NOMO-1 treated with DMSO at 0.1 percent for 48 hours (cell line): ENCODE data around the gene PTPRN2.
"Not testable (repeated sequence)": the region's sequence is repeated elsewhere in the genome, so short reads cannot be mapped to it uniquely, and the experiment has no call there.

Experiments used
- DNase-seq: peaks from one replicate; lab custom pipeline; 2025; ENCODE audit not compliant: unreplicated experiment; lab: John Stamatoyannopoulos, UW

The PTPRN2 gene

GRCh38 chr7:158313931-158314330 lies 273.7 kb downstream of the PTPRN2 start:
- no peak for DNase-seq

DNA sequence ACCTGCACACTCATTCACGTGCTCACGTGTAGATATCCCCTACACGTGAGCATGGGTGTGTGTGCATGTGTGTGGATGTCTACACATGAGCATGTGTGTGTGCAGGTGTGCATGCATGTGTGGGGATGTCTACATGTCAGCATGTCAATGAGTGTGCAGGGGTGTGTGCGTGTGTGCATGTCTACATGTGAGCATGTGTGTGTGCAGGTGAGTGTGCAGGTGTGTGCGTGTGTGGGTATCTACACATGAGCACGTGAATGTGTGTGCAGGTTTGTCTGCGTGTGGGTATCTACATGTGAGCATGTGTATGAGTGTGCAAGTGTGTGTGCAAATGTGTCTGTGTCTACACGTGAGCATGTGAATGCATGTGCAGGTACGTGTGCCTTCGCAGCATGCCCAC lies 274.8 kb downstream of the PTPRN2 start:
- no peak for DNase-seq

DNA sequence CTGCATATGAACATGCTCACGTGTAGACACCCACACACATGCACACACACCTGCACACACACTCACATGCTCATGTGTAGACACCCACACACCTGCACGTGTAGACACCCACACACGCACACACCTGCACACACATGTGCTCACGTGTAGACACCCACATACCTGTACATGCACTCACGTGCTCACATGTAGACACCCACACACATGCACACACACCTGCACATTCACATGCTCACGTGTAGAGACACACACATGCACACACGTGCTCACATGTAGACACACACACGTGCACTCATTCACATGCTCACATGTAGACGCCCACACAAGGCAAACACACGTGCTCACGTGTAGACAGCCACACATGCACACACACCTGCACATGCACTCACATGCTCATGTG lies 275.8 kb downstream of the PTPRN2 start:
- DNase-seq: no peak

GRCh38 chr7:158310924-158311666 lies 276.5 kb downstream of the PTPRN2 start:
- no peak for DNase-seq

- no peak for DNase-seq
Observed at GRCh38 chr7:158309868-158310763, 277.5 kb downstream of the PTPRN2 start.

- no peak for DNase-seq
Observed at GRCh38 chr7:158308001-158308400, 279.6 kb downstream of the PTPRN2 start.

DNA sequence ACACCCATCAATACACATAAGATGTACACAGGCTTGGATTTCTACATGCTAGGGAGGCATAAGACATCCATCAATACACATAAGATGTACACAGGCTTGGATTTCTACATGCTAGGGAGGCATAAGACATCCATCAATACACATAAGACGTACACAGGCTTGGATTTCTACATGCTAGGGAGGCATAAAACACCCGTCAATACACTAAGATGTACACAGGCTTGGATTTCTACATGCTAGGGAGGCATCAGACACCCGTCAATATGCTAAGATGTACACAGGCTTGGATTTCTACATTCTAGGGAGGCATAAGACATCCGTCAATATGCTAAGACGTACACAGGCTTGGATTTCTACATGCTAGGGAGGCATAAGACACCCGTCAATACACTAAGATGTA lies 283.6 kb downstream of the PTPRN2 start:
- not testable (repeated sequence) for DNase-seq

GRCh38 chr7:158303121-158303520 lies 284.5 kb downstream of the PTPRN2 start:
- DNase-seq: no peak

DNA sequence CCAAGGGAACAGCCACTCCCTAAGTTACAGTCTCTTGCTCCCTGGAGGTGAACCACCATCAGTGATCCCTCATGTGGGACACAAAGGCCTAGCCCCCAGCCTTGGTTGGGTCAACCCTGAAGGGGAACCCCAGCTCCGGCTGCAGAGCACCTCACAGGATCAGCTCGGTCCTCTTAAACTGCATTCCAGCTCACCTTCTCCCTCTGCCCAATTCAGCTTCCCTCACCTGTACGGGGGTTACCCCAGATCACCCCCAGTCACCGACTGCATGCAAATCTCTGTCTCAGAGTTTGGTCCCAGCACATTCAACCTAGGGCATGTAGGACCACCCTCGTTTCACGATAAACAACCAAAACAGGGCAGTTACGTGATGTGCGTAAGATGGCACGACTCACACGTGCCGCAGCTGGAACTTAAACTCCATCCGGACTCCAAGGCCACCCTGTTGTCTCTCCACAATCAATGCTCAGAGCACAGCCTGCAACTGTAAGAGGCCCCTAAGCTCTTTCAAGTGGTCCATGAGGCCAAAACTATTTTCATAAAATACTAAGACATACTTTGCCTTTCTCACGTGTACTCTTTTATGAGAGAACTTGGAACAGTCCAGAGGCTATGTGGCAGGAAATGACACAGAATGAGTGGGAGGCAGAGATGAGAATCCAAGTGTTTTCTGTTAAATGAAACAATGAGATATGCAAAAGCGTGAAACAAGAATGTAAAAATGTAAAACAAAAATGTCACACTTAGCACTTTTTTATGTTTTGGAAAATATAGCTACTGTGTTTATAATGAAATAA lies 285.2 kb downstream of the PTPRN2 start:
- no peak for DNase-seq

GRCh38 chr7:158301207-158301606 lies 286.4 kb downstream of the PTPRN2 start:
- no peak for DNase-seq

- DNase-seq: no peak
Observed at GRCh38 chr7:158300427-158300826, 287.2 kb downstream of the PTPRN2 start.

GRCh38 chr7:158299607-158300006 lies 288.0 kb downstream of the PTPRN2 start:
- DNase-seq: no peak

GRCh38 chr7:158296798-158297104 lies 290.9 kb downstream of the PTPRN2 start:
- DNase-seq: no peak

DNA sequence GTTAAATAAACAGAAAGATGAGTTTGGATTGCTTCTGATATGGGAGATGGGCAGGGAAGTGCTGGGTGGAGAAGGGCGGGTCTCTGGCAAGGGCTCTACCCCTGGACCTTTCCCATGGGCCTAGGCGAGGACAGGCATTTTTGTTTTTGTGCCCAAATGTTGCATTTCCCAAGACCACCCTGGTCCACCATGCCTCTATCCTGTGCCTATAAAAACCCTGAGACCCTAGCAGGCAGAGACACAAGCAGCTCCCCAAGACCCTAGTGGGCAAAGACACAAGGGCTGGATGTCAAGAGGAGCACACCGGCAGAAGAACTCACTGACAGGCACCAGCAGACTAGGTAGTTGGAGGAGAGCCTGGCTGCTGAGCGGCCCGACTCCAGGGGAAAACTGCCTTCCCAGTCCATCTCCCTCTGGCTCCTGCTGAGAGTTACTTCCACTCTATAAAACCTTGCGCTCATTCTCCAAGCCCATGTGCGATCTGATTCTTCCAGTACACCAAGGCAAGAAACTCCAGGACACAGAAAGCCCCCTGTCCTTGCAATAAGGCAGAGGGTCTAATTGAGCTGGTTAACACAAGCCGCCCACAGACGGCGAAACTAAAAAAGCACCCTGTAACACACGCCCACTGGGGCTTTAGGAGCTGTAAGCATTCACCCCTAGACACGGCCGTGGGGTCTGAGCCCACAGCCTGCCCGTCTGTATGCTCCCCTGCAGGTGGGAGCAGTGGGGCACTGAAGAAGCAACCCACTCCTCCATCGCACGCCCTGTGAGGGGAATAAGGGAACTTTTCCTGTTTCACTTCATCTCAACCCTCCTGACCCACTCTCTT lies 291.4 kb downstream of the PTPRN2 start:
- DNase-seq: no peak

GRCh38 chr7:158294468-158295215 lies 293.0 kb downstream of the PTPRN2 start:
- not testable (repeated sequence) for DNase-seq

DNA sequence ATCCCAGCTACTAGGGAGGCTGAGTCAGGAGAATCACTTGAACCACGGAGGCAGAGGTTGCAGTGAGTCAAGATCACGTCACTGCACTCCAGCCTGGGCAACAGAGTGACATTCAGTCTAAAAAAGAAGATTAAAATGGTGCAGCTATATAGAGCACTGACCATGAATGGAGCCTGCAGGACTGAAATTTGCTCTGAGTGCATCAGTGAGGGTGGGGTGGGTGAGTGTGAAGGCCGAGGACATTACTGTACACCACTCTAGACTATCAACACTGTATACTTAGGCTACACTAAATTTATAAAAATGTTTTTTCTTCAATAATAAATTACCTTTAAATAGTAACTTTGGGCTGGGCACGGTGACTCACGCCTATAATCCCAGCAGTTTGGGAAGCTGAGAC lies 294.7 kb downstream of the PTPRN2 start:
- no peak for DNase-seq

GRCh38 chr7:158291998-158292397 lies 295.6 kb downstream of the PTPRN2 start:
- DNase-seq: no peak

- no peak for DNase-seq
Observed at GRCh38 chr7:158289761-158290523, 297.7 kb downstream of the PTPRN2 start.

DNA sequence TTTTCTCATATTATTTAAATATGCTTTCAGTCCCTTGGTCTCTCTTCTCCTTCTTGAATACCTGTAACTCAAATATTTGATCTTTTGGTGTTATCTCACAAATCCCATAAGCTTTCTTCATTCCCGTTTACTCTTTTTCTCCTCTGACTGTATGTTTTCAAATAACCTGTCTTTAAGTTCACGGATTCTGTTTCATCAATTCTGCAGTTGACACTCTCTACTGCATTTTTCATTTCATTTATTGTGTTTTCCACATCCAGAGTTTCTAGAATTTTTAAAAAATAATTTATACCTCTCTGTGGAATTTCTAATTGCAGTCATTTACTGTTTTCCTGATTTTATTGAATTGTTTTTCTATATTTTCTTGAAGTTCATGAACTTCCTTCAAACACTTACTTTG lies 298.4 kb downstream of the PTPRN2 start:
- DNase-seq: no peak
